K562 (cell line): ENCODE results near the gene CERCAM. TPM values are rescaled to one million over a fixed set of nuclear protein-coding genes. Genes with fewer than 3 reads are reported as not detected.
A peak's percentile ranks its signal among the peaks of the same experiment; 100 is the strongest.

Experiments used
- ATF1 ChIP-seq, 2 experiments: fragments of 450-650 bp in 1 of 2; IDR thresholded peaks; 2 replicates each; pipeline ENCODE4 v1.6.1; 2016; ENCODE audit warnings: missing compliant biosample characterization in 1 of 2, missing genetic modification characterization in 1 of 2
- BCOR ChIP-seq: fragments of 450-650 bp; IDR thresholded peaks from 2 replicates; pipeline ENCODE4 v1.6.1; 2016
- CBX1 ChIP-seq: sonication (generic); IDR thresholded peaks from 2 replicates; pipeline ENCODE4 v1.6.1; 2016; ENCODE audit warnings: antibody characterized with exemption, low read depth, mild to moderate bottlenecking
- CBX3 ChIP-seq, 2 experiments: IDR thresholded peaks; 1 replicate in 1 of 2; 2 replicates in 1 of 2; pipeline ENCODE4 v1.6.1; 2012; ENCODE audit warnings: inconsistent platforms in 2 of 2, low read length in 2 of 2, borderline replicate concordance in 1 of 2, control low read depth in 1 of 2
- CHD4 ChIP-seq: fragments of 200-600 bp; sonication (generic); IDR thresholded peaks from 3 replicates; pipeline ENCODE4 v1.6.1; 2012; ENCODE audit warnings: low read depth, mild to moderate bottlenecking, mixed read lengths, low read length, inconsistent platforms; ENCODE audit not compliant: insufficient read depth, insufficient replicate concordance, poor library complexity, severe bottlenecking
- E2F3 ChIP-seq: fragments of 250-450 bp; sonication (Bioruptor Pico); IDR thresholded peaks from 2 replicates; pipeline ENCODE4 v1.4.0; 2020; ENCODE audit warnings: mild to moderate bottlenecking
- FOSL1 ChIP-seq: fragments of 200-800 bp; sonication (Bioruptor generic); conservative IDR thresholded peaks from 2 replicates; pipeline ENCODE4 v1.6.1; 2016; ENCODE audit warnings: missing genetic modification characterization, missing compliant biosample characterization
- GATAD2A ChIP-seq: fragments of 450-650 bp; IDR thresholded peaks from 2 replicates; pipeline ENCODE4 v1.6.1; 2017
- ID3 ChIP-seq, 2 experiments: fragments of 250-450 bp in 1 of 2; fragments of 450-650 bp in 1 of 2; sonication (Bioruptor Pico) in 1 of 2; IDR thresholded peaks; 2 replicates each; pipeline versions ENCODE4 v1.6.1 to v1.8.0; 2016 to 2021; ENCODE audit warnings: mild to moderate bottlenecking in 2 of 2, moderate library complexity in 2 of 2, missing compliant biosample characterization in 1 of 2, missing genetic modification characterization in 1 of 2
- KDM4B ChIP-seq, 2 experiments: fragments of 450-650 bp in 1 of 2; sonication (generic) in 1 of 2; IDR thresholded peaks; 2 replicates each; pipeline ENCODE4 v1.6.1; 2016 to 2017; ENCODE audit warnings: borderline replicate concordance in 2 of 2, antibody characterized with exemption in 1 of 2, low read depth in 1 of 2, mild to moderate bottlenecking in 1 of 2
- MTA2 ChIP-seq: fragments of 450-650 bp; IDR thresholded peaks from 2 replicates; pipeline ENCODE4 v1.6.1; 2016; ENCODE audit warnings: low read depth
- NFIC ChIP-seq: fragments of 450-650 bp; IDR thresholded peaks from 2 replicates; pipeline ENCODE4 v1.6.1; 2017; ENCODE audit warnings: mild to moderate bottlenecking, inconsistent platforms
- NKRF ChIP-seq: fragments of 450-650 bp; IDR thresholded peaks from 2 replicates; pipeline ENCODE4 v1.6.1; 2016; ENCODE audit warnings: borderline replicate concordance
- POLR2AphosphoS5 ChIP-seq: IDR thresholded peaks from 2 replicates; pipeline ENCODE4 v1.6.1; 2011; ENCODE audit warnings: mild to moderate bottlenecking, low read depth, low read length, moderate library complexity; ENCODE audit not compliant: control insufficient read depth, insufficient read depth
- SMARCA4 ChIP-seq: fragments of 450-650 bp; IDR thresholded peaks from 2 replicates; pipeline ENCODE4 v1.6.1; 2016
- SRSF7 ChIP-seq: fragments of 200-400 bp; formaldehyde crosslinking; optimal IDR thresholded peaks from 2 replicates; pipeline ENCODE3; 2017; ENCODE audit warnings: mild to moderate bottlenecking, low read depth, low read length
- TARDBP ChIP-seq: fragments of 450-650 bp; IDR thresholded peaks from 2 replicates; pipeline ENCODE4 v1.6.1; 2016
- THAP7 ChIP-seq: fragments of 250-450 bp; sonication (Bioruptor Pico); IDR thresholded peaks from 2 replicates; pipeline ENCODE4 v1.5.0; 2021
- YY1 ChIP-seq, 3 experiments: IDR thresholded peaks; 2 replicates each; pipeline ENCODE4 v1.6.1; 2011; ENCODE audit warnings: low read length in 2 of 3, mild to moderate bottlenecking in 2 of 3, moderate library complexity in 2 of 3, borderline replicate concordance in 1 of 3, control low read depth in 1 of 3, low read depth in 1 of 3; ENCODE audit not compliant: insufficient read depth in 3 of 3, insufficient replicate concordance in 2 of 3, control insufficient read depth in 1 of 3, insufficient read length in 1 of 3; ENCODE audit errors: extremely low read depth in 1 of 3
- ZNF398 ChIP-seq: fragments of 250-450 bp; sonication (Bioruptor Pico); IDR thresholded peaks from 2 replicates; pipeline ENCODE4 v1.8.0; 2021; ENCODE audit warnings: moderate library complexity, mild to moderate bottlenecking, inconsistent platforms
- polyA plus RNA-seq, 8 experiments: library from polyadenylated mRNA; depleted of rRNA in 4 of 8; stranded (reverse) in 5 of 8; unstranded in 3 of 8; fragments of >200 nt; fragmentation: Nextera tagmentation in 2 of 8; fragmentation: Illumina TruSeq in 1 of 8; extraction: Ambion mirVana in 2 of 8; extraction: Trizol in 1 of 8; gene quantifications; 2 replicates each; pipeline versions ENCODE4 v1.2.1 to v1.2.3, GENCODE V29; 2011 to 2014; ENCODE audit warnings: inconsistent platforms in 1 of 8, missing spikeins in 1 of 8
- total RNA-seq, 7 experiments: library from RNA; depleted of rRNA in 6 of 7; stranded (reverse); fragments of >200 nt in 6 of 7; fragmentation: Illumina TruSeq in 2 of 7; extraction: Trizol in 2 of 7; gene quantifications; 2 replicates each; pipeline versions ENCODE4 v1.2.1 to v1.2.3, GENCODE V29; 2011 to 2021; ENCODE audit warnings: low replicate concordance in 1 of 7

CERCAM gene
- total and polyA plus RNA-seq, 9 of the 15 experiments (the other 6 are each of a cell fraction or from before 2014, with no cell fraction given) = 0.75 to 24.0 (median 18.0) TPM

GRCh38 chr9:128420060-128420650 is 502 bp upstream of the CERCAM start (continued):
- TF ChIP-seq ATF1 (CRISPR knock-in tag; IDR thresholded peaks at IDR 0.05) (no peak), ATF1 (tag; IDR thresholded peaks at IDR 0.05) (peak; percentile 54), MTA2 (peak; percentile 43; the same call in 1 of the 2 replicates), TARDBP (peak; percentile 96), SMARCA4 (peak; percentile 45), FOSL1 (tag) (no peak), YY1 (IDR thresholded peaks at IDR 0.05; ENCODE audit: borderline replicate concordance in 1 of 3, control insufficient read depth in 1 of 3, extremely low read depth in 1 of 3, insufficient read depth in 3 of 3, insufficient read length in 1 of 3, insufficient replicate concordance in 2 of 3, low read depth in 1 of 3, low read length in 2 of 3) (peak in 2 of 3 experiments; percentile 27 to 55), NFIC (peak; percentile 76), E2F3 (CRISPR knock-in tag) (0 out of 2 replicates have a peak, but pooled peaks have one; percentile 27), CHD4 (peak; percentile 57), POLR2AphosphoS5 (0 out of 2 replicates have a peak, but pooled peaks have one; percentile 29), THAP7 (CRISPR knock-in tag) (no peak), CBX3 (IDR thresholded peaks at IDR 0.05; ENCODE audit: borderline replicate concordance in 1 of 2, low read length in 2 of 2) (peak in 1 of 2 experiments; percentile 19; a peak in 1 of 3 replicates), KDM4B (IDR thresholded peaks at IDR 0.05; ENCODE audit: borderline replicate concordance in 2 of 2, low read depth in 1 of 2) (peak in 1 of 2 experiments; percentile 34; a peak in 1 of 4 replicates), ID3 (CRISPR knock-in tag; IDR thresholded peaks at IDR 0.05) (no peak), ID3 (tag; IDR thresholded peaks at IDR 0.05) (0 out of 2 replicates have a peak, but pooled peaks have one; percentile 85), ZNF398 (no peak), CBX1 (peak; percentile 66; the same call in 1 of the 2 replicates), NKRF (peak; percentile 37; the same call in 1 of the 2 replicates), BCOR (peak; percentile 50; the same call in 1 of the 2 replicates), GATAD2A (peak; percentile 99), SRSF7 (no peak)
